ENCODE results near the gene ROBO2.

DNA sequence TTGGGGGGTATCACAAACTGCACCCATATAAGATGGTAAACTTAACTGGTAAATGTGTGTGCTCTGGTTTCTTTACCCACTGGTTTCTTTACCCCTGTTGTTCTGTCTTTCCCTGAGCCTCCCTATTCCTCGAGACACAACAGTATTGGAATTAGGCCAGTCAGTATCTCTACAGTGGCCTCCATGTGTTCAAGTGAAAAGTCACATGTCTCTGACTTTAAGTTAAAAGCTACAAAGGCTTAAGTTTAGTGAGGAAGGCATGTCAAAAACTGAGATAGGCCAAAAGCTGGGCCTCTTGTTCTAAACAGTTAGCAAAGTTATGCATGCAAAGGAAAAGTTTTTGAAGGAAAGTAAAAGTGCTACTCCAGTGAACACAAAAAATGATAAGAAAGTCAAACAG, 513.3 kb downstream of the ROBO2 start:
- no peak for TF ChIP-seq ZBTB21 (tag by site-specific recombination; IDR thresholded peaks at IDR 0.05)
- TF ChIP-seq, protein P1, sequence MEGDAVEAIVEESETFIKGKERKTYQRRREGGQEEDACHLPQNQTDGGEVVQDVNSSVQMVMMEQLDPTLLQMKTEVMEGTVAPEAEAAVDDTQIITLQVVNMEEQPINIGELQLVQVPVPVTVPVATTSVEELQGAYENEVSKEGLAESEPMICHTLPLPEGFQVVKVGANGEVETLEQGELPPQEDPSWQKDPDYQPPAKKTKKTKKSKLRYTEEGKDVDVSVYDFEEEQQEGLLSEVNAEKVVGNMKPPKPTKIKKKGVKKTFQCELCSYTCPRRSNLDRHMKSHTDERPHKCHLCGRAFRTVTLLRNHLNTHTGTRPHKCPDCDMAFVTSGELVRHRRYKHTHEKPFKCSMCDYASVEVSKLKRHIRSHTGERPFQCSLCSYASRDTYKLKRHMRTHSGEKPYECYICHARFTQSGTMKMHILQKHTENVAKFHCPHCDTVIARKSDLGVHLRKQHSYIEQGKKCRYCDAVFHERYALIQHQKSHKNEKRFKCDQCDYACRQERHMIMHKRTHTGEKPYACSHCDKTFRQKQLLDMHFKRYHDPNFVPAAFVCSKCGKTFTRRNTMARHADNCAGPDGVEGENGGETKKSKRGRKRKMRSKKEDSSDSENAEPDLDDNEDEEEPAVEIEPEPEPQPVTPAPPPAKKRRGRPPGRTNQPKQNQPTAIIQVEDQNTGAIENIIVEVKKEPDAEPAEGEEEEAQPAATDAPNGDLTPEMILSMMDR (tag by site-specific recombination; IDR thresholded peaks at IDR 0.05): no peak
- TF ChIP-seq ZNF747 (tag by site-specific recombination; IDR thresholded peaks at IDR 0.05): no peak
- no peak for TF ChIP-seq TCF7L2 (IDR thresholded peaks at IDR 0.05; ENCODE audit: borderline replicate concordance, low read depth, low read length)
- no peak for TF ChIP-seq ZNF19 (tag by site-specific recombination; IDR thresholded peaks at IDR 0.05; ENCODE audit: low read depth)
- TF ChIP-seq ZNF558 (tag by site-specific recombination; IDR thresholded peaks at IDR 0.05): no peak
- TF ChIP-seq ZBTB8A (tag by site-specific recombination; IDR thresholded peaks at IDR 0.05): no peak
- no peak for TF ChIP-seq ZNF391 (tag by site-specific recombination; IDR thresholded peaks at IDR 0.05; ENCODE audit: borderline replicate concordance, low read depth)
- TF ChIP-seq, protein P2, sequence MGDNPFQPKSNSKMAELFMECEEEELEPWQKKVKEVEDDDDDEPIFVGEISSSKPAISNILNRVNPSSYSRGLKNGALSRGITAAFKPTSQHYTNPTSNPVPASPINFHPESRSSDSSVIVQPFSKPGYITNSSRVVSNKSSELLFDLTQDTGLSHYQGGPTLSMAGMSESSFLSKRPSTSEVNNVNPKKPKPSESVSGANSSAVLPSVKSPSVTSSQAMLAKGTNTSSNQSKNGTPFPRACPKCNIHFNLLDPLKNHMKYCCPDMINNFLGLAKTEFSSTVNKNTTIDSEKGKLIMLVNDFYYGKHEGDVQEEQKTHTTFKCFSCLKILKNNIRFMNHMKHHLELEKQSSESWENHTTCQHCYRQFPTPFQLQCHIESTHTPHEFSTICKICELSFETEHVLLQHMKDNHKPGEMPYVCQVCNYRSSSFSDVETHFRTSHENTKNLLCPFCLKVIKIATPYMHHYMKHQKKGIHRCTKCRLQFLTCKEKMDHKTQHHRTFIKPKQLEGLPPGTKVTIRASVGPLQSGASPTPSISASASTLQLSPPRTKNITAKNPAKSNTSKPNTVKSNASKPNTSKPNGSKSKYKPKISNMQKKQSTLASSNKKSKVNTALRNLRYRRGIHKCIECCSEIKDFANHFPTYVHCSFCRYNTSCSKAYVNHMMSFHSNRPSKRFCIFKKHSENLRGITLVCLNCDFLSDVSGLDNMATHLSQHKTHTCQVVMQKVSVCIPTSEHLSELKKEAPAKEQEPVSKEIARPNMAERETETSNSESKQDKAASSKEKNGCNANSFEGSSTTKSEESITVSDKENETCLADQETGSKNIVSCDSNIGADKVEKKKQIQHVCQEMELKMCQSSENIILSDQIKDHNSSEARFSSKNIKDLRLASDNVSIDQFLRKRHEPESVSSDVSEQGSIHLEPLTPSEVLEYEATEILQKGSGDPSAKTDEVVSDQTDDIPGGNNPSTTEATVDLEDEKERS (tag by site-specific recombination; IDR thresholded peaks at IDR 0.05): no peak

Data from HEK293 (cell line).